GM19324 (cell line): ENCODE measurements around the gene ROBO2.

Experiments
- ATAC-seq: cut with Tn5 transposase; IDR thresholded peaks from one replicate; pipeline ENCODE4 v1.9.1; 2021; ENCODE audit warnings: mild to moderate bottlenecking, moderate library complexity; ENCODE audit not compliant: unreplicated experiment, low FRiP score

Gene ROBO2

GRCh38 chr3:77323626-77324025, 283.7 kb downstream of the ROBO2 start:
- ATAC-seq = no peak

GRCh38 chr3:77324105-77324504, 284.2 kb downstream of the ROBO2 start:
- ATAC-seq = no peak

- ATAC-seq = no peak
Measured at GRCh38 chr3:77325280-77325679, 285.4 kb downstream of the ROBO2 start.

- ATAC-seq = no peak
Measured at GRCh38 chr3:77325702-77326101, 285.8 kb downstream of the ROBO2 start.

- ATAC-seq = no peak
Measured at GRCh38 chr3:77326586-77326985, 286.7 kb downstream of the ROBO2 start.

GRCh38 chr3:77328690-77329089, 288.8 kb downstream of the ROBO2 start:
- no peak for ATAC-seq

GRCh38 chr3:77329116-77329515, 289.2 kb downstream of the ROBO2 start:
- no peak for ATAC-seq

GRCh38 chr3:77338195-77338594, 298.3 kb downstream of the ROBO2 start:
- ATAC-seq = no peak

- no peak for ATAC-seq
Measured at GRCh38 chr3:77342027-77342426, 302.1 kb downstream of the ROBO2 start.

GRCh38 chr3:77342688-77343087, 302.8 kb downstream of the ROBO2 start:
- ATAC-seq = no peak

GRCh38 chr3:77345009-77345408, 305.1 kb downstream of the ROBO2 start:
- no peak for ATAC-seq

GRCh38 chr3:77348244-77348855, 308.5 kb downstream of the ROBO2 start:
- ATAC-seq = no peak

GRCh38 chr3:77354958-77355357, 315.1 kb downstream of the ROBO2 start:
- ATAC-seq = no peak

GRCh38 chr3:77362936-77363335, 323.0 kb downstream of the ROBO2 start:
- ATAC-seq = no peak

- ATAC-seq = no peak
Measured at GRCh38 chr3:77365152-77365551, 325.3 kb downstream of the ROBO2 start.

- no peak for ATAC-seq
Measured at GRCh38 chr3:77370413-77370812, 330.5 kb downstream of the ROBO2 start.

GRCh38 chr3:77372018-77372417, 332.1 kb downstream of the ROBO2 start:
- no peak for ATAC-seq

- ATAC-seq = no peak
Measured at GRCh38 chr3:77372634-77373346, 332.9 kb downstream of the ROBO2 start.

GRCh38 chr3:77373619-77374018, 333.7 kb downstream of the ROBO2 start:
- ATAC-seq = no peak

GRCh38 chr3:77376511-77376910, 336.6 kb downstream of the ROBO2 start:
- ATAC-seq = no peak

- ATAC-seq = no peak
Measured at GRCh38 chr3:77377717-77378116, 337.8 kb downstream of the ROBO2 start.

- ATAC-seq = no peak
Measured at GRCh38 chr3:77380136-77380535, 340.2 kb downstream of the ROBO2 start.
